K562 (cell line): ENCODE results near the gene COX11. TPM values are rescaled to one million over a fixed set of nuclear protein-coding genes. Genes with fewer than 3 reads are reported as not detected.

Experiments
- ATAC-seq: fragments of 200-7000 bp; cut with Tn5 transposase; 3 replicates; pipeline ENCODE4 v1.9.1; 2020; ENCODE audit warnings: moderate library complexity
- BruUV-seq: library from RNA; stranded (reverse); fragments of 400-500 nt; replicated peaks from 2 replicates; lab custom pipeline; 2021; lab: Mats Ljungman, UMichigan
- CTCF ChIA-PET: fragments of 300-600 bp; formaldehyde crosslinking; extraction: SDS; loops from one replicate; lab custom pipeline; 2021; ENCODE audit warnings: low intra/inter-chr PET ratio; lab: Yijun Ruan, JAX
- POLR2A ChIA-PET: fragments of 300-600, 350-650 bp; sonication (Branson Sonifier 250); formaldehyde crosslinking; extraction: SDS; loops from one replicate; lab custom pipeline; 2021; ENCODE audit warnings: antibody characterized with exemption, inconsistent platforms; lab: Yijun Ruan, JAX
- DNase-seq, 4 experiments: peaks; one replicate each; pipeline versions ENCODE4 v3.0.0 to v3.0.0-alpha.2; 2011 to 2018; ENCODE audit warnings: low spot score in 3 of 4, mixed read lengths in 3 of 4; ENCODE audit errors: extremely low read depth in 1 of 4
- FAIRE-seq: peaks from 2 replicates; lab custom pipeline; 2011; peaks lifted over from hg19 to GRCh38; lab: Jason Lieb, UNC
- H2AFZ ChIP-seq: 2 replicates; pipeline ENCODE4 v1.6.0; 2011; ENCODE audit warnings: low read depth, low read length, control low read depth, inconsistent platforms
- H3K27ac ChIP-seq: fragments of 200-600 bp; 3 replicates; pipeline ENCODE4 v1.8.0; 2011; ENCODE audit warnings: low read depth, mild to moderate bottlenecking, control low read depth, inconsistent platforms, low read length, moderate library complexity, mixed read lengths; ENCODE audit errors: extremely low read depth
- H3K27me3 ChIP-seq, 2 experiments: fragments of 300-600 bp in 1 of 2; 2 replicates in 1 of 2; 3 replicates in 1 of 2; pipeline versions ENCODE4 v1.6.0 to v1.8.0; 2011; ENCODE audit warnings: inconsistent platforms in 2 of 2, low read length in 2 of 2, mild to moderate bottlenecking in 1 of 2, mixed read lengths in 1 of 2, moderate library complexity in 1 of 2; ENCODE audit not compliant: control insufficient read depth in 2 of 2, insufficient read depth in 2 of 2
- H3K36me3 ChIP-seq: fragments of 300-600 bp; 3 replicates; pipeline ENCODE4 v1.8.0; 2011; ENCODE audit warnings: mild to moderate bottlenecking, low read length, inconsistent platforms; ENCODE audit not compliant: control insufficient read depth, insufficient read depth
- H3K4me1 ChIP-seq, 2 experiments: fragments of 200-600 bp in 1 of 2; replicated peaks in 1 of 2; 2 replicates in 1 of 2; 3 replicates in 1 of 2; pipeline versions ENCODE4 v1.5.1 to v1.8.0; 2011; ENCODE audit warnings: inconsistent platforms in 2 of 2, low read length in 2 of 2, mild to moderate bottlenecking in 1 of 2, mixed read lengths in 1 of 2, moderate library complexity in 1 of 2; ENCODE audit not compliant: control insufficient read depth in 2 of 2, insufficient read depth in 2 of 2
- H3K4me2 ChIP-seq: 2 replicates; pipeline ENCODE4 v1.6.1; 2011; ENCODE audit warnings: low read length, control low read depth, inconsistent platforms, mixed read lengths; ENCODE audit not compliant: insufficient read depth
- H3K4me3 ChIP-seq: fragments of 200-600 bp; sonication (generic), shearing (Covaris generic); 2 replicates; pipeline ENCODE4 v1.5.1; 2016; ENCODE audit warnings: control low read depth, inconsistent platforms
- H3K79me2 ChIP-seq: fragments of 200-600 bp; 3 replicates; pipeline ENCODE4 v1.8.0; 2011; ENCODE audit warnings: low read length, inconsistent platforms; ENCODE audit not compliant: control insufficient read depth, insufficient read depth
- H3K9ac ChIP-seq, 2 experiments: 2 replicates each; pipeline versions ENCODE4 v1.6.0 to v1.6.1; 2011; ENCODE audit warnings: low read depth in 2 of 2, low read length in 2 of 2, control low read depth in 1 of 2, inconsistent platforms in 1 of 2, mild to moderate bottlenecking in 1 of 2, mixed read lengths in 1 of 2; ENCODE audit not compliant: insufficient read depth in 1 of 2
- H3K9me1 ChIP-seq: one replicate; pipeline ENCODE4 v1.6.0; 2011; ENCODE audit warnings: inconsistent platforms, mild to moderate bottlenecking, low read length, moderate library complexity; ENCODE audit not compliant: control insufficient read depth, insufficient read depth
- H3K9me3 ChIP-seq: replicated peaks from 2 replicates; pipeline ENCODE4 v1.5.1; 2011; ENCODE audit warnings: low read depth, low read length, inconsistent platforms; ENCODE audit not compliant: control insufficient read depth, insufficient read depth
- H4K20me1 ChIP-seq: replicated peaks from 2 replicates; pipeline ENCODE4 v1.6.1; 2011; ENCODE audit warnings: low read length, inconsistent platforms, mixed read lengths; ENCODE audit not compliant: control insufficient read depth, insufficient read depth
- ARID2 ChIP-seq: fragments of 450-650 bp; IDR thresholded peaks from 2 replicates; pipeline ENCODE4 v1.6.1; 2017; ENCODE audit warnings: antibody characterized with exemption, mild to moderate bottlenecking
- BACH1 ChIP-seq: fragments of 200-800 bp; sonication (Bioruptor generic); IDR thresholded peaks from 2 replicates; pipeline ENCODE4 v1.6.1; 2016; ENCODE audit warnings: missing genetic modification characterization, missing compliant biosample characterization
- CHCHD3 ChIP-seq: fragments of 250-450 bp; sonication (Bioruptor Pico); IDR thresholded peaks from 2 replicates; pipeline ENCODE4 v2.1.2; 2022; ENCODE audit warnings: mild to moderate bottlenecking
- GATAD2A ChIP-seq: fragments of 450-650 bp; IDR thresholded peaks from 2 replicates; pipeline ENCODE4 v1.6.1; 2017
- IFI16 ChIP-seq: fragments of 250-450 bp; sonication (Bioruptor Pico); IDR thresholded peaks from 2 replicates; pipeline ENCODE4 v2.1.2; 2022; ENCODE audit warnings: mild to moderate bottlenecking, inconsistent platforms
- KAT2B ChIP-seq: IDR thresholded peaks from one replicate; pipeline ENCODE4 v1.6.1; 2012; ENCODE audit warnings: low read depth, mild to moderate bottlenecking, control low read depth, inconsistent platforms, low read length, moderate library complexity
- KAT8 ChIP-seq: fragments of 450-650 bp; IDR thresholded peaks from 2 replicates; pipeline ENCODE4 v1.6.1; 2016; ENCODE audit warnings: low read depth, mild to moderate bottlenecking
- ZNF24 ChIP-seq: fragments of 450-650 bp; IDR thresholded peaks from 2 replicates; pipeline ENCODE4 v1.6.1; 2016
- ZNF561 ChIP-seq: fragments of 450-650 bp; formaldehyde crosslinking; conservative IDR thresholded peaks from 2 replicates; pipeline ENCODE4 v1.4.0; 2020; ENCODE audit warnings: mild to moderate bottlenecking, moderate library complexity
- ZSCAN29 ChIP-seq: fragments of 450-650 bp; IDR thresholded peaks from 2 replicates; pipeline ENCODE4 v1.6.1; 2017
- in situ Hi-C: fragments of 300-500 bp; cut with MboI; formaldehyde crosslinking; loops from 4 replicates; pipeline ENCODE4 v1.15.0; 2018; ENCODE audit warnings: inconsistent platforms, mixed read lengths
- intact Hi-C: fragments of 100-400 bp; cut with micrococcal nuclease; formaldehyde crosslinking; loops from 2 replicates; pipeline ENCODE4 v1.14.2; 2022
- polyA plus RNA-seq, 8 experiments: library from polyadenylated mRNA; depleted of rRNA in 4 of 8; stranded (reverse) in 5 of 8; unstranded in 3 of 8; fragments of >200 nt; fragmentation: Nextera tagmentation in 2 of 8; fragmentation: Illumina TruSeq in 1 of 8; extraction: Ambion mirVana in 2 of 8; extraction: Trizol in 1 of 8; gene quantifications; 2 replicates each; pipeline versions ENCODE4 v1.2.1 to v1.2.3, GENCODE V29; 2011 to 2014; ENCODE audit warnings: inconsistent platforms in 1 of 8, missing spikeins in 1 of 8
- total RNA-seq, 7 experiments: library from RNA; depleted of rRNA in 6 of 7; stranded (reverse); fragments of >200 nt in 6 of 7; fragmentation: Illumina TruSeq in 2 of 7; extraction: Trizol in 2 of 7; gene quantifications; 2 replicates each; pipeline versions ENCODE4 v1.2.1 to v1.2.3, GENCODE V29; 2011 to 2021; ENCODE audit warnings: low replicate concordance in 1 of 7
- TF ChIP-seq, protein P1 (sequence below): fragments of 250-450 bp; sonication (Bioruptor Pico); IDR thresholded peaks from 2 replicates; pipeline ENCODE4 v1.5.0; 2021; ENCODE audit warnings: mild to moderate bottlenecking, moderate library complexity
- TF ChIP-seq, protein P2 (sequence below): fragments of 250-450 bp; sonication (Bioruptor Pico); IDR thresholded peaks from 2 replicates; pipeline ENCODE4 v1.4.0; 2020; ENCODE audit warnings: mild to moderate bottlenecking

COX11 gene
- total and polyA plus RNA-seq, 9 of the 15 experiments (the other 6 are each of a cell fraction or from before 2014, with no cell fraction given) = 18.5 to 112 (median 30.7) TPM

DNA sequence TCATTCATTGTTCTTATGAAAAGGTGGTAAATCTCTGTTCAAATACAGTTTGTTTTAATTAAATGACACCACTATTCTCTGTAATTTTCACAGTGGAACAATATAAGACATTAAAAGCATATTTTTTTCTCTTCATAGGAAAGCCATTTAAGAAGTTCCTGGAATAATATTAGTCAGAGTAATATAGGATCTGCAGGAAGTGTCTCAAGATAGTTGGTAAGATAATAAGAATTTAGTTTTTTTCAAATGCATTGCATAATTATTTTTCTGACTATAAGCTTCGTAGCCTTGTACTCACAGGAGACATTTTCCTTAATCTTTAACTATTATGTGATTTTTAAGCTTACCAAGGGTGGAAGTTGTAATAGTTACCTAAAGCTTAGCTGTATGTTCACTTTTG, 17.0 kb upstream of the COX11 start (continued):
- TF ChIP-seq, protein P1, sequence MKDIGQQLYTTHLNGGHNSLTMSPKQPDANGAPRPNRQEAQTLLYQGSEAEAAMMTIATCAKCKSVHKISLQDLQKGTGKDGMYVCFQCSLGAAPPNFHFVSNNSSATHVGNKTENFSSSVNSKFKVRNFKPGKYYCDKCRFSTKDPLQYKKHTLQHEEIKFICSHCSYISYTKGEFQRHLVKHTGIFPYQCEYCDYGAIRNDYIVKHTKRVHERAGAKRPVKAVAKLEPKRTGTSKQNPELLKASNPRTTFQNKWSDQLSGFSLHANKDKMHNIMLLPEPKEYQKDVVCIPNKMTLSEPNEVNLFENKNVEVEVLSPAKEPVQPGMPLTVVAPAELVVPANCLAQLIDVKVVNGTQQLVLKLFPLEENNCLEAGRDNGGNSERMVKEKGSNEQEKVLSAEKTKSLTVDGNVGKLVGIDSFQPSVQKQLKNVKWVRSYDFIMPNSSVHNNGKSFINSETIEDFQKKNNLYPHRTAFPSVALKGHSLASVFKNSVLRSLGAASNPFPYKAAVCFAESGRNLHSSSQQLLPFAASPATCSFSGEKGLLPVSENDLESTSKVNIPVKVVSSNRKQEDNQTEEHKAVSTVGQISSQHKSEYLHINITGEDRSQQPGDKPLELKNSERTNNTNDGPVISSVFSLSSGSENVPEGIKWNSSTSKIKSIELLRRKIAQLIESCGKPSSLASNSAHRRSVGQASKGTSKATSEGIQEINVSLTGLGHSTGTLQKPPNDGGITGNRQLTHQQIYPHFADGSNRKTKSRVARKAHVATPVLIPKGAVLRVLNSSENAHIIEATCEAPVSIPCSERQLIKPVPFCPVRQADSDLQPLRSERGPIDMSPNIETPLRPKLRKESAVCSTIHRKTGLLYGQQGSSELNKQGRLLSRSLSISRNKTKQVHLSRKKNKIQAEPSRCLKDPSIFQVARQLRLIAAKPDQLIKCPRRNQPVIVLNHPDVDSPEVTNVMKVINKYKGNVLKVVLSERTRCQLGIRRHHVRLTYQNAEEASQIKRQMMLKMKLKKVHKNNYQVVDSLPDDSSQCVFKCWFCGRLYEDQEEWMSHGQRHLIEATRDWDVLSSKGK (CRISPR knock-in tag) = no peak
- TF ChIP-seq CHCHD3 (CRISPR knock-in tag) (no peak), BACH1 (no peak), ZSCAN29 (no peak)

DNA sequence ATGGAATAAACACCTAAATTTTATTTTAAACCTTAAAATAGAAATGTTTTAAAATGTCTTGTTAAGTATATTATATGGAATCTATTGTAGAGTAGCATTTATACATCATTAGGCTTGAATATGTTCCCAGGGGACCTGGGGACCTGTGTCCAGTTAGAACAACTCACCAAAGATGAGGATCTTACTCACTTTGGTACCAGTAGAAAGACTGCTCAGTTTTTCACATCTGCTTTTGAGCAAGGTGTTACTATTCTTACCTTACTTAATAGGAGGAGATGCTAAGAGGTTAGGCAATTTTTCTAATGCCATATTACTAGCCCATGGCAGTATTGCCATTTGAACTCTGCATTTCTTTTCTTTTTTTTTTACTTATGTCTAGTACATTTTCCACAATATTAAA, 14.8 kb upstream of the COX11 start:
- TF ChIP-seq ZNF24 (no peak), KAT2B (no peak), KAT8 (no peak), GATAD2A (no peak), ARID2 (no peak), IFI16 (CRISPR knock-in tag) (no peak), ZNF561 (no peak)
- TF ChIP-seq, protein P2, sequence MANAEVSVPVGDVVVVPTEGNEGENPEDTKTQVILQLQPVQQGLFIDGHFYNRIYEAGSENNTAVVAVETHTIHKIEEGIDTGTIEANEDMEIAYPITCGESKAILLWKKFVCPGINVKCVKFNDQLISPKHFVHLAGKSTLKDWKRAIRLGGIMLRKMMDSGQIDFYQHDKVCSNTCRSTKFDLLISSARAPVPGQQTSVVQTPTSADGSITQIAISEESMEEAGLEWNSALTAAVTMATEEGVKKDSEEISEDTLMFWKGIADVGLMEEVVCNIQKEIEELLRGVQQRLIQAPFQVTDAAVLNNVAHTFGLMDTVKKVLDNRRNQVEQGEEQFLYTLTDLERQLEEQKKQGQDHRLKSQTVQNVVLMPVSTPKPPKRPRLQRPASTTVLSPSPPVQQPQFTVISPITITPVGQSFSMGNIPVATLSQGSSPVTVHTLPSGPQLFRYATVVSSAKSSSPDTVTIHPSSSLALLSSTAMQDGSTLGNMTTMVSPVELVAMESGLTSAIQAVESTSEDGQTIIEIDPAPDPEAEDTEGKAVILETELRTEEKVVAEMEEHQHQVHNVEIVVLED (CRISPR knock-in tag) = no peak
- in situ Hi-C loops (no loop called here), intact Hi-C loops (no loop called here)
- no peaks in the 10 kb centered on the region for H4K20me1 ChIP-seq
- no peak overlapping the region for H2AFZ ChIP-seq
- no peak overlapping the region for H3K9ac ChIP-seq
- H3K4me2 ChIP-seq = no peak overlapping the region
- H3K27me3 ChIP-seq = no peaks in the 10 kb centered on the region
- peaks cover 13% of the 10 kb centered on the region for H3K36me3 ChIP-seq
- H3K9me3 ChIP-seq = no peaks in the 10 kb centered on the region
- peaks cover 43% of the 10 kb centered on the region for H3K79me2 ChIP-seq
- peaks cover 0 to 2% of the 10 kb centered on the region in 2 experiments; a peak in 1 of 5 replicates for H3K4me1 ChIP-seq
- no peak for ATAC-seq
- H3K27ac ChIP-seq = no peak overlapping the region
- ChIA-PET CTCF (no interaction called here), POLR2A (no interaction called here)
- no peaks in the 10 kb centered on the region for H3K9me1 ChIP-seq
- DNase-seq = no peak
- FAIRE-seq = no peak
- H3K4me3 ChIP-seq = no peak overlapping the region
- no TSS peak for BruUV-seq
